Muscle layer of colon (tissue), 2 donors: ENCODE results near the gene HSP90AA1.

Experiments
- H3K27ac ChIP-seq: one replicate; pipeline ENCODE4 v1.7.0; 2013; ENCODE audit warnings: low read depth, mild to moderate bottlenecking, low read length, moderate library complexity
- H3K27me3 ChIP-seq, 2 donors: one replicate each; pipeline ENCODE4 v1.7.0; 2013; ENCODE audit warnings: low read length in 2 of 2, mild to moderate bottlenecking in 2 of 2; ENCODE audit not compliant: insufficient read depth in 2 of 2, control insufficient read depth in 1 of 2
- H3K36me3 ChIP-seq: one replicate; pipeline ENCODE4 v1.7.0; 2013; ENCODE audit warnings: mild to moderate bottlenecking, low read length; ENCODE audit not compliant: insufficient read depth
- H3K4me1 ChIP-seq: one replicate; pipeline ENCODE4 v1.7.0; 2013; ENCODE audit warnings: mild to moderate bottlenecking, low read length; ENCODE audit not compliant: insufficient read depth
- H3K4me3 ChIP-seq, 2 donors: one replicate each; pipeline ENCODE4 v1.7.0; 2013; ENCODE audit warnings: low read length in 2 of 2, low read depth in 1 of 2, mild to moderate bottlenecking in 1 of 2, moderate library complexity in 1 of 2
- H3K9ac ChIP-seq: one replicate; pipeline ENCODE4 v1.7.0; 2013; ENCODE audit warnings: low read length
- H3K9me3 ChIP-seq: one replicate; pipeline ENCODE4 v1.7.0; 2013; ENCODE audit warnings: mild to moderate bottlenecking, low read length
- donor health status: abdominal sarcoma.
- donor health status: Adenocarcinoma of cecum.

Gene HSP90AA1

GRCh38 chr14:102063109-102063807 lies 23.6 kb downstream of the HSP90AA1 start:
- Histone ChIP-seq H3K27ac (no peak overlapping the region), H3K9ac (no peak overlapping the region), H3K27me3 (no peaks in the 10 kb centered on the region), H3K9me3 (no peaks in the 10 kb centered on the region), H3K36me3 (no peaks in the 10 kb centered on the region), H3K4me3 (no peak overlapping the region), H3K4me1 (no peaks in the 10 kb centered on the region)

DNA sequence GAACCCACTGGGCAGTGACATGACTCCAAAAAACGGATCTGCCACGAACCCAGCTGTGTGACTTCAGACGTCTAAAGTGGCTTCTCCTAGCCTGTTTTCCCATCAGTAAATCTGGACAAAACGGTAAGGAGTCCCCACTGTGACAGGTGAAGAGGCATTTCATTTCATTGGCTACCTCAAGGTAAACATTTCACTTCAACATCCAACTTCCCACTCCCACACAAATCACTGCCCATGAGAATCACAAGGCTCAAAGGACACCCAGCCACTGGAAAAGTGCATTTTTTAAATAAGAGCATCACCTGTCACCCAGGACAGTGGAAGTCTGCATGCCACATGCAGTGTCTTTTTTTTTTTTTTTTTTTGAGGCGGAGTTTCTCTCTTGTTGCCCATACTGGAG lies 27.9 kb downstream of the HSP90AA1 start:
- Histone ChIP-seq H3K4me3 (no peak overlapping the region), H3K9ac (no peak overlapping the region), H3K27ac (no peak overlapping the region), H3K4me1 (no peaks in the 10 kb centered on the region), H3K9me3 (no peaks in the 10 kb centered on the region), H3K27me3 (no peaks in the 10 kb centered on the region), H3K36me3 (no peaks in the 10 kb centered on the region)

GRCh38 chr14:102058146-102058545 lies 28.7 kb downstream of the HSP90AA1 start:
- H3K27ac ChIP-seq = no peak overlapping the region
- no peaks in the 10 kb centered on the region for H3K4me1 ChIP-seq
- H3K9me3 ChIP-seq = no peaks in the 10 kb centered on the region

DNA sequence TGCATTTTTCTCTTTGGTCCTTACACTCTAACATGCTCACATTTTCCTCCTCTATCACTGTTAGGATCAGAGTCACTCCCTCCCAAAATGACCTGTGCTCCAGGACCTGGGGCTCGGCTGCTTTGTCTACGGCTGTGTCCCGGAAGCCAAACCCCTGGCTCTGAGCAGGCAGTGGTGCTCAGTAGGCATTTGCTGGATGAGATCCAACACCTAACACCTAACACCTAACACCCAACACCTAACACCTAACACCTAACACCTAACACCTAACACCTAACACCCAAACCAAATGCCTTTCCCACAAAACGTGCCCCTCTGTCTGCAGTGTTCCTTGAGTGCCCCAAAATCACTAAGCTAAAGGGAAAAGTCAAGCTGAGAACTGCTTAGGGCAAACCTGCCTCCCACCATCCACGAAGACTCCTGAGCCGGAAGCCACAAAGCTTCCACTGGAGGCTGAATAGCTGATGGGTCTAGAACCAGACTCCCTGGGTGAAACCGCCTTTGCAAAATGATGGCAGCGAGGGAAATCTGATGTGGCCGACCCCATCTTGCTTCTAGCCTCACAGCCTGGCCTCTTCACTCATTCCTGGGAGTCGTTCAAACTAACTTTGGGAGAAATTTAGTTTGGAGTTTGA lies 29.2 kb downstream of the HSP90AA1 start:
- Histone ChIP-seq H3K9me3 (no peaks in the 10 kb centered on the region), H3K27me3 (no peaks in the 10 kb centered on the region), H3K9ac (no peak overlapping the region), H3K36me3 (peaks cover 2% of the 10 kb centered on the region), H3K27ac (no peak overlapping the region), H3K4me1 (no peaks in the 10 kb centered on the region), H3K4me3 (no peak overlapping the region)

More at GRCh38 chr14:102058146-102058545, 28.7 kb downstream of the HSP90AA1 start:
- no peak overlapping the region for H3K9ac ChIP-seq
- no peak overlapping the region for H3K4me3 ChIP-seq
- no peaks in the 10 kb centered on the region for H3K36me3 ChIP-seq
- no peaks in the 10 kb centered on the region for H3K27me3 ChIP-seq

GRCh38 chr14:102056694-102057442 lies 30.0 kb downstream of the HSP90AA1 start:
- H3K9me3 ChIP-seq = no peaks in the 10 kb centered on the region
- H3K4me3 ChIP-seq = no peak overlapping the region
- H3K27ac ChIP-seq = no peak overlapping the region
- H3K4me1 ChIP-seq = no peaks in the 10 kb centered on the region
- H3K27me3 ChIP-seq = no peaks in the 10 kb centered on the region
- no peak overlapping the region for H3K9ac ChIP-seq
- peaks cover 6% of the 10 kb centered on the region for H3K36me3 ChIP-seq

GRCh38 chr14:102055181-102055901 lies 31.5 kb downstream of the HSP90AA1 start:
- H3K36me3 ChIP-seq = peaks cover 13% of the 10 kb centered on the region
- H3K4me1 ChIP-seq = peaks cover 4% of the 10 kb centered on the region
- no peak overlapping the region for H3K4me3 ChIP-seq
- no peak overlapping the region for H3K9ac ChIP-seq
- H3K27ac ChIP-seq = no peak overlapping the region
- no peaks in the 10 kb centered on the region for H3K9me3 ChIP-seq
- no peaks in the 10 kb centered on the region for H3K27me3 ChIP-seq

GRCh38 chr14:102052522-102052921 lies 34.3 kb downstream of the HSP90AA1 start:
- H3K9me3 ChIP-seq = no peaks in the 10 kb centered on the region
- H3K36me3 ChIP-seq = peaks cover 41% of the 10 kb centered on the region
- no peak overlapping the region for H3K4me3 ChIP-seq
- H3K9ac ChIP-seq = no peak overlapping the region
- peaks cover 6% of the 10 kb centered on the region for H3K4me1 ChIP-seq
- H3K27ac ChIP-seq = no peak overlapping the region
- H3K27me3 ChIP-seq = no peaks in the 10 kb centered on the region

- H3K9ac ChIP-seq = no peak overlapping the region
- H3K27me3 ChIP-seq = no peaks in the 10 kb centered on the region
- H3K4me1 ChIP-seq = peaks cover 10% of the 10 kb centered on the region
- no peak overlapping the region for H3K4me3 ChIP-seq
- no peaks in the 10 kb centered on the region for H3K9me3 ChIP-seq
- no peak overlapping the region for H3K27ac ChIP-seq
- peaks cover 41% of the 10 kb centered on the region for H3K36me3 ChIP-seq
Observed at GRCh38 chr14:102050625-102051024, 36.2 kb downstream of the HSP90AA1 start.

DNA sequence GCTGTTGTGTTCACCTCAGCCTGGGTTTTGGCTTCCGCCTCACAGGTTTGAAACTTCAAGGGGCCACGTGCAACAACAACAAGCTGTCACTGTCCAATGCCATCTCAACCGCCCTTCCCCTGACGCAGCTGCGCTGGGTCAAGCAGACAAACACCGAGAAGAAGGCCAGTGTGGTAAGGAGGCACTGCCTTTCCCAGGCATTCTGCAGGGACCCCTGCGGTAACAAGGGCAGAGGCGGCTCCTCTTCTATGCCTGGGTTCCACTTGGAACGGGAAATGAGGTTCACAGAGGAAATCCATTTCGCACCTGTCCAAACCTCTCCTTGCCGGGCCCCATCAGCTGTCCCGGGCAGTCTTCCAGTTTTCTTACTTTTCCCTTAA lies 36.8 kb downstream of the HSP90AA1 start:
- H3K27me3 ChIP-seq = no peaks in the 10 kb centered on the region
- no peak overlapping the region for H3K9ac ChIP-seq
- H3K9me3 ChIP-seq = no peaks in the 10 kb centered on the region
- no peak overlapping the region for H3K27ac ChIP-seq
- H3K4me1 ChIP-seq = peaks cover 10% of the 10 kb centered on the region
- peaks cover 43% of the 10 kb centered on the region for H3K36me3 ChIP-seq
- no peak overlapping the region for H3K4me3 ChIP-seq

DNA sequence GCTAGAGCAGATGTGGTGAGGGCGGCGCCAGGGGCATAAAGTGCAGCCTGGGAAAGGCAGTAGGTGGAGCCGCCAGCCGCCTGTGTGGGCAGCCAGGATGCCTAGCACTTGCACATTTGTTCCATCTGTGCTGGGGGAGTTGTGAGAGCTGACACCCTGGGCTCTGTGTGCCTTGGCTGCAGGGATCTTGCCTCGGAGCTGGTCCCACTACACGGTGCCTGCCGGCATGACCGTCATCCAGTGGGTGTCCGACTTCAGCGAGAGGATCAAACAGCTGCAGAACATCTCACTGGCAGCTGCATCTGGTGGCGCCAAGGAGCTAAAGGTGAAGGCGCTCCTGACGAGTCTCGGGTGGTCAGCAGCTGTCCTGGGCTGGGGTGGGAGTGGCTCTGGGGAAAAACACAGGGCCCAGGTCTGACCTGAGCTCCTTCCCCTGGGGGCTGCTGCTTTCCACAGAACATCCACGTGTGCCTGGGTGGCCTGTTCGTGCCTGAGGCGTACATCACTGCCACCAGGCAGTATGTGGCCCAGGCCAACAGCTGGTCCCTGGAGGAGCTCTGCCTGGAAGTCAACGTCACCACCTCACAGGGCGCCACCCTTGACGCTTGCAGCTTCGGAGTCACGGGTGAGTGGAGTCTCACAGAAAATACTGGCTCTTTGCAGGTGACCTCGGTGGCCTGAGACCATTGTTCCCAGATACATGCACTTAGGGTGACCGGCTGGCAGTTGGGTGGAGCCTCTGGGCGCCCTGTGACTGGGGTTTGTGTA lies 37.4 kb downstream of the HSP90AA1 start:
- Histone ChIP-seq H3K27ac (no peak overlapping the region), H3K36me3 (peaks cover 49% of the 10 kb centered on the region), H3K4me1 (peaks cover 10% of the 10 kb centered on the region)

More for the DNA sequence above, 37.4 kb downstream of the HSP90AA1 start:
- no peaks in the 10 kb centered on the region for H3K27me3 ChIP-seq
- no peak overlapping the region for H3K4me3 ChIP-seq
- H3K9ac ChIP-seq = no peak overlapping the region
- no peaks in the 10 kb centered on the region for H3K9me3 ChIP-seq
